H9 (cell line): ENCODE data around the gene ANKRD2. TPM values are rescaled to one million over a fixed set of nuclear protein-coding genes. Genes with fewer than 3 reads are reported as not detected.

ENCODE experiments used
- DNase-seq: peaks from one replicate; pipeline ENCODE4 v3.0.0-alpha.2; 2017
- H2AFZ ChIP-seq: one replicate; pipeline ENCODE4 v1.6.1; 2013; ENCODE audit warnings: mild to moderate bottlenecking, low read length, control low read depth, moderate library complexity
- H2AK5ac ChIP-seq: 2 replicates; pipeline ENCODE4 v1.6.1; 2013; ENCODE audit warnings: low read length, control low read depth, mixed read lengths; ENCODE audit not compliant: insufficient read length
- H2BK120ac ChIP-seq: one replicate; pipeline ENCODE4 v1.6.1; 2013; ENCODE audit warnings: low read depth, mild to moderate bottlenecking, low read length, control low read depth, inconsistent platforms; ENCODE audit not compliant: poor library complexity, severe bottlenecking
- H2BK12ac ChIP-seq: 2 replicates; pipeline ENCODE4 v1.6.1; 2013; ENCODE audit warnings: low read length, control low read depth, mixed read lengths, low read depth; ENCODE audit not compliant: insufficient read length
- H2BK15ac ChIP-seq: 2 replicates; pipeline ENCODE4 v1.6.1; 2013; ENCODE audit warnings: low read depth, low read length, control low read depth
- H2BK20ac ChIP-seq: one replicate; pipeline ENCODE4 v1.6.1; 2013; ENCODE audit warnings: low read depth, mild to moderate bottlenecking, low read length, control low read depth, inconsistent platforms; ENCODE audit not compliant: poor library complexity, severe bottlenecking
- H2BK5ac ChIP-seq: 2 replicates; pipeline ENCODE4 v1.6.1; 2013; ENCODE audit warnings: low read length, control low read depth, mixed read lengths; ENCODE audit not compliant: insufficient read length
- H3K14ac ChIP-seq: 2 replicates; pipeline ENCODE4 v1.6.1; 2013; ENCODE audit warnings: low read length, control low read depth; ENCODE audit not compliant: insufficient read depth
- H3K18ac ChIP-seq: 2 replicates; pipeline ENCODE4 v1.6.1; 2013; ENCODE audit warnings: low read depth, mild to moderate bottlenecking, mixed read lengths, low read length, control low read depth; ENCODE audit not compliant: insufficient read length
- H3K23ac ChIP-seq: 2 replicates; pipeline ENCODE4 v1.6.1; 2013; ENCODE audit warnings: low read length, control low read depth, mixed read lengths, low read depth; ENCODE audit not compliant: insufficient read length
- H3K23me2 ChIP-seq: 2 replicates; pipeline ENCODE4 v1.6.1; 2013; ENCODE audit warnings: low read depth, mild to moderate bottlenecking, mixed read lengths, low read length, control low read depth; ENCODE audit not compliant: insufficient read length, poor library complexity, severe bottlenecking
- H3K27ac ChIP-seq: 2 replicates; pipeline ENCODE4 v1.5.1; 2013; ENCODE audit warnings: low read length, control low read depth, mixed read lengths, low read depth; ENCODE audit not compliant: insufficient read length
- H3K27me3 ChIP-seq: 2 replicates; pipeline ENCODE4 v1.6.1; 2013; ENCODE audit warnings: low read length, control low read depth, inconsistent platforms; ENCODE audit not compliant: insufficient read depth
- H3K4ac ChIP-seq: 2 replicates; pipeline ENCODE4 v1.6.1; 2013; ENCODE audit warnings: low read depth, mild to moderate bottlenecking, control low read depth, inconsistent platforms, low read length, moderate library complexity
- H3K4me1 ChIP-seq: 2 replicates; pipeline ENCODE4 v1.6.1; 2013; ENCODE audit warnings: low read length, control low read depth, inconsistent platforms; ENCODE audit not compliant: insufficient read depth
- H3K4me2 ChIP-seq: 2 replicates; pipeline ENCODE4 v1.6.1; 2013; ENCODE audit warnings: low read length, control low read depth, mixed read lengths; ENCODE audit not compliant: insufficient read length, insufficient read depth
- H3K56ac ChIP-seq: 2 replicates; pipeline ENCODE4 v1.6.1; 2013; ENCODE audit warnings: low read depth, mild to moderate bottlenecking, mixed read lengths, low read length, control low read depth; ENCODE audit not compliant: insufficient read length
- H3K79me1 ChIP-seq: 2 replicates; pipeline ENCODE4 v1.6.1; 2013; ENCODE audit warnings: low read depth, mild to moderate bottlenecking, moderate library complexity, low read length, control low read depth, inconsistent platforms; ENCODE audit not compliant: insufficient read depth, poor library complexity, severe bottlenecking
- H3K79me2 ChIP-seq: 2 replicates; pipeline ENCODE4 v1.6.1; 2013; ENCODE audit warnings: low read length, control low read depth, inconsistent platforms; ENCODE audit not compliant: insufficient read depth
- H3K9ac ChIP-seq: 2 replicates; pipeline ENCODE4 v1.6.1; 2013; ENCODE audit warnings: low read length, control low read depth, mixed read lengths; ENCODE audit not compliant: insufficient read length; ENCODE audit errors: extremely low read depth
- H3K9me3 ChIP-seq: one replicate; pipeline ENCODE4 v1.6.1; 2013; ENCODE audit warnings: low read depth, low read length, inconsistent platforms; ENCODE audit not compliant: control insufficient read depth
- H3T11ph ChIP-seq: one replicate; pipeline ENCODE4 v1.6.1; 2013; ENCODE audit warnings: mild to moderate bottlenecking, low read length, control low read depth, inconsistent platforms
- H4K20me1 ChIP-seq: one replicate; pipeline ENCODE4 v1.6.1; 2013; ENCODE audit not compliant: control insufficient read depth, insufficient read length, insufficient read depth
- H4K5ac ChIP-seq: 2 replicates; pipeline ENCODE4 v1.6.1; 2013; ENCODE audit warnings: low read depth, mild to moderate bottlenecking, mixed read lengths, low read length, control low read depth; ENCODE audit not compliant: insufficient read length
- H4K8ac ChIP-seq: replicated peaks from 2 replicates; pipeline ENCODE4 v1.6.1; 2013; ENCODE audit warnings: low read length, control low read depth, mixed read lengths, low read depth; ENCODE audit not compliant: insufficient read length
- H4K91ac ChIP-seq: 2 replicates; pipeline ENCODE4 v1.6.1; 2013; ENCODE audit warnings: low read depth, mild to moderate bottlenecking, moderate library complexity, mixed read lengths, low read length, control low read depth; ENCODE audit not compliant: insufficient read length
- H3K27ac Mint-ChIP-seq, 3 experiments: 2 replicates in 2 of 3; 3 replicates in 1 of 3; pipeline ENCODE4 v1.8.0; 2020 to 2021; ENCODE audit warnings: mixed read lengths in 3 of 3, mild to moderate bottlenecking in 1 of 3, moderate library complexity in 1 of 3
- H3K27me3 Mint-ChIP-seq: 2 replicates; pipeline ENCODE4 v1.8.0; 2021; ENCODE audit warnings: low read depth, mild to moderate bottlenecking, moderate library complexity, mixed read lengths
- H3K36me3 Mint-ChIP-seq, 3 experiments: 2 replicates in 2 of 3; 3 replicates in 1 of 3; pipeline ENCODE4 v1.8.0; 2020 to 2021; ENCODE audit warnings: low read depth in 3 of 3, mixed read lengths in 3 of 3; ENCODE audit not compliant: insufficient read depth in 1 of 3
- H3K4me1 Mint-ChIP-seq, 2 experiments: 2 replicates each; pipeline ENCODE4 v1.8.0; 2020; ENCODE audit warnings: mixed read lengths in 2 of 2
- H3K4me3 Mint-ChIP-seq, 2 experiments: 2 replicates in 1 of 2; 3 replicates in 1 of 2; pipeline ENCODE4 v1.8.0; 2020 to 2021; ENCODE audit warnings: mild to moderate bottlenecking in 2 of 2, mixed read lengths in 2 of 2, moderate library complexity in 1 of 2
- H3K9me3 Mint-ChIP-seq, 2 experiments: 2 replicates in 1 of 2; 3 replicates in 1 of 2; pipeline ENCODE4 v1.8.0; 2020; ENCODE audit warnings: mild to moderate bottlenecking in 2 of 2, mixed read lengths in 2 of 2, moderate library complexity in 1 of 2
- CTCF ChIP-seq: fragments of 200-600 bp; sonication (generic); conservative IDR thresholded peaks from 3 replicates; pipeline ENCODE4 v1.8.0; 2021; ENCODE audit warnings: antibody characterized with exemption, mild to moderate bottlenecking
- WGBS: extraction: QIAGEN DNeasy Blood & Tissue Kit; methylation state at CpG from one replicate; pipeline ENCODE4 v1.1.7; 2013; ENCODE audit warnings: missing lambda C conversion rate, low lambda C conversion rate, mixed read lengths; ENCODE audit not compliant: insufficient read length; ENCODE audit errors: extremely low coverage; 5-methylcytosine and 5-hydroxymethylcytosine counted together
- total RNA-seq: library from RNA; stranded (reverse); gene quantifications from 2 replicates; pipeline ENCODE4 v1.2.1, GENCODE V29; 2021

ANKRD2 gene
- total RNA-seq, 1 experiment from 2014 or later: not detected

GRCh38 chr10:97596101-97597082, 23.8 kb downstream of the ANKRD2 start:
- no peak overlapping the region for H3K23ac ChIP-seq
- no peaks in the 10 kb centered on the region for H4K20me1 ChIP-seq
- no peak overlapping the region for H2BK12ac ChIP-seq
- no peak for TF ChIP-seq CTCF
- H2BK20ac ChIP-seq: no peak overlapping the region
- no peaks in the 10 kb centered on the region for H3K27me3 ChIP-seq
- H3K18ac ChIP-seq: no peak overlapping the region
- H3K27ac ChIP-seq: no peak overlapping the region
- Mint-ChIP-seq H3K36me3 (no peaks in the 10 kb centered on the region), H3K4me3 (no peak overlapping the region), H3K27me3 (no peaks in the 10 kb centered on the region), H3K4me1 (peaks cover 3 to 6% of the 10 kb centered on the region in 2 experiments; a peak in 2 of 4 replicates), H3K27ac (peak overlapping the region in 1 of 3 experiments; percentile 16; a peak in 1 of 7 replicates), H3K9me3 (no peaks in the 10 kb centered on the region)
- H4K91ac ChIP-seq: no peak overlapping the region
- no peak overlapping the region for H3K56ac ChIP-seq
- no peak overlapping the region for H3T11ph ChIP-seq
- H4K5ac ChIP-seq: no peak overlapping the region
- WGBS: no CpG with 5 or more reads among the region's 10 CpGs
- no peak overlapping the region for H4K8ac ChIP-seq
- no peaks in the 10 kb centered on the region for H3K4me1 ChIP-seq
- H2BK15ac ChIP-seq: no peak overlapping the region
- no peaks in the 10 kb centered on the region for H3K79me2 ChIP-seq
- DNase-seq: no peak
- no peaks in the 10 kb centered on the region for H3K9me3 ChIP-seq
- H3K23me2 ChIP-seq: no peaks in the 10 kb centered on the region
- H2BK120ac ChIP-seq: no peak overlapping the region
- no peak overlapping the region for H2AK5ac ChIP-seq
- no peak overlapping the region for H2BK5ac ChIP-seq
- no peaks in the 10 kb centered on the region for H3K79me1 ChIP-seq
- no peak overlapping the region for H3K9ac ChIP-seq
- H3K4me2 ChIP-seq: no peak overlapping the region
- H3K4ac ChIP-seq: no peak overlapping the region
- H2AFZ ChIP-seq: no peak overlapping the region
- H3K14ac ChIP-seq: no peak overlapping the region
